Upper lobe of right lung (tissue), 1 donor: ENCODE measurements around the gene HHATL. TPM values are rescaled to one million over a fixed set of nuclear protein-coding genes. Genes with fewer than 3 reads are reported as not detected.

ENCODE experiments used
- ATAC-seq: fragments of 200-7000 bp; cut with Tn5 transposase; one replicate; pipeline ENCODE4 v1.9.1; 2020; ENCODE audit warnings: mild to moderate bottlenecking, moderate library complexity
- DNase-seq: peaks from one replicate; pipeline ENCODE4 v3.0.0-alpha.2; 2020
- H3K27ac ChIP-seq: fragments of 200-600 bp; one replicate; pipeline ENCODE4 v1.8.0; 2022
- H3K27me3 ChIP-seq: fragments of 200-600 bp; one replicate; pipeline ENCODE4 v1.8.0; 2022; ENCODE audit warnings: mild to moderate bottlenecking
- H3K36me3 ChIP-seq: fragments of 200-600 bp; one replicate; pipeline ENCODE4 v1.8.0; 2022
- H3K4me1 ChIP-seq: fragments of 200-600 bp; one replicate; pipeline ENCODE4 v1.8.0; 2022
- H3K4me3 ChIP-seq: fragments of 200-600 bp; one replicate; pipeline ENCODE4 v1.8.0; 2022; ENCODE audit warnings: mild to moderate bottlenecking
- H3K9me3 ChIP-seq: fragments of 200-600 bp; one replicate; pipeline ENCODE4 v1.8.0; 2022
- CTCF ChIP-seq: fragments of 200-600 bp; IDR thresholded peaks from one replicate; pipeline ENCODE4 v1.8.0; 2022; ENCODE audit warnings: antibody characterized with exemption
- intact Hi-C: fragments of 100-400 bp; cut with DNase I; formaldehyde crosslinking; loops from one replicate; pipeline ENCODE4 v1.11.0; 2022
- total RNA-seq: library from RNA; stranded (reverse); fragmentation: NEBNext Ultra II Directional; extraction: Animal tissue kit (Norgen Biotek cat#: 25700); gene quantifications from one replicate; pipeline ENCODE4 v1.2.1, GENCODE V29; 2021
- donor health status: DM: no; HTN: yes; CAD: no; lungs with severe emphysema.

The HHATL gene
- total RNA-seq, 1 donor from 2014 or later = not detected

GRCh38 chr3:42670670-42671069 is 31.9 kb downstream of the HHATL start:
- H3K27me3 ChIP-seq = no peaks in the 10 kb centered on the region
- no peak for DNase-seq
- H3K9me3 ChIP-seq = no peaks in the 10 kb centered on the region
- H3K36me3 ChIP-seq = no peaks in the 10 kb centered on the region
- no peak for TF ChIP-seq CTCF
- no peak overlapping the region for H3K27ac ChIP-seq
- peaks cover 8% of the 10 kb centered on the region for H3K4me1 ChIP-seq
- intact Hi-C loops = no loop called here
- ATAC-seq = no peak
- no peak overlapping the region for H3K4me3 ChIP-seq

GRCh38 chr3:42670051-42670576 is 32.5 kb downstream of the HHATL start:
- intact Hi-C loops = no loop called here
- no peak overlapping the region for H3K27ac ChIP-seq
- no peaks in the 10 kb centered on the region for H3K9me3 ChIP-seq
- no peak overlapping the region for H3K4me3 ChIP-seq
- no peaks in the 10 kb centered on the region for H3K27me3 ChIP-seq
- no peaks in the 10 kb centered on the region for H3K36me3 ChIP-seq
- no peak for TF ChIP-seq CTCF
- ATAC-seq = no peak
- DNase-seq = no peak
- peaks cover 8% of the 10 kb centered on the region for H3K4me1 ChIP-seq

- no peak for DNase-seq
- no peaks in the 10 kb centered on the region for H3K27me3 ChIP-seq
- H3K4me1 ChIP-seq = peaks cover 8% of the 10 kb centered on the region
- no peaks in the 10 kb centered on the region for H3K9me3 ChIP-seq
- H3K27ac ChIP-seq = no peak overlapping the region
- no peak for TF ChIP-seq CTCF
- H3K4me3 ChIP-seq = no peak overlapping the region
- H3K36me3 ChIP-seq = no peaks in the 10 kb centered on the region
- no peak for ATAC-seq
- intact Hi-C loops = no loop called here
These were observed 33.8 kb downstream of the HHATL start for GRCh38 chr3:42668793-42669217.

GRCh38 chr3:42668413-42668760 is 34.2 kb downstream of the HHATL start:
- no peak overlapping the region for H3K27ac ChIP-seq
- TF ChIP-seq CTCF = no peak
- H3K4me3 ChIP-seq = no peak overlapping the region
- peaks cover 8% of the 10 kb centered on the region for H3K4me1 ChIP-seq
- H3K36me3 ChIP-seq = no peaks in the 10 kb centered on the region
- ATAC-seq = no peak
- intact Hi-C loops = no loop called here
- no peak for DNase-seq
- no peaks in the 10 kb centered on the region for H3K9me3 ChIP-seq
- no peaks in the 10 kb centered on the region for H3K27me3 ChIP-seq

- no peaks in the 10 kb centered on the region for H3K27me3 ChIP-seq
- TF ChIP-seq CTCF = no peak
- H3K27ac ChIP-seq = no peak overlapping the region
- DNase-seq = no peak
- H3K4me1 ChIP-seq = peaks cover 8% of the 10 kb centered on the region
- H3K9me3 ChIP-seq = no peaks in the 10 kb centered on the region
- H3K36me3 ChIP-seq = no peaks in the 10 kb centered on the region
- ATAC-seq = no peak
- no peak overlapping the region for H3K4me3 ChIP-seq
- intact Hi-C loops = no loop called here
These were observed 34.8 kb downstream of the HHATL start for GRCh38 chr3:42667523-42668412.
